GM23338 (cell line): ENCODE data around the gene CABLES1. TPM values are rescaled to one million over a fixed set of nuclear protein-coding genes. Genes with fewer than 3 reads are reported as not detected.

Experiments used
- ATAC-seq: fragments of 200-7000 bp; cut with Tn5 transposase; 3 replicates; pipeline ENCODE4 v1.9.1; 2020
- DNase-seq: peaks from one replicate; pipeline ENCODE4 v3.0.0-alpha.2; 2015; ENCODE audit warnings: low spot score
- H2AFZ ChIP-seq: fragments of 200-600 bp; sonication (generic); 2 replicates; pipeline ENCODE4 v1.8.0; 2016; ENCODE audit warnings: antibody characterized with exemption, mild to moderate bottlenecking, moderate library complexity
- H3F3A ChIP-seq: fragments of 200-600 bp; sonication (generic); replicated peaks from 2 replicates; pipeline ENCODE4 v1.8.0; 2017; ENCODE audit warnings: antibody characterized with exemption, mixed run types, low read depth
- H3K27ac ChIP-seq: fragments of 200-600 bp; sonication (generic); 2 replicates; pipeline ENCODE4 v1.6.1; 2016; ENCODE audit warnings: low read depth
- H3K27me3 ChIP-seq: fragments of 200-600 bp; sonication (generic); 2 replicates; pipeline ENCODE4 v1.8.0; 2016; ENCODE audit warnings: mild to moderate bottlenecking, mixed run types, moderate library complexity; ENCODE audit not compliant: insufficient read depth
- H3K36me3 ChIP-seq: fragments of 200-600 bp; sonication (generic); 2 replicates; pipeline ENCODE4 v1.8.0; 2016; ENCODE audit warnings: mild to moderate bottlenecking; ENCODE audit not compliant: insufficient read depth
- H3K4me1 ChIP-seq: fragments of 200-600 bp; sonication (generic); 2 replicates; pipeline ENCODE4 v1.8.0; 2016; ENCODE audit warnings: mild to moderate bottlenecking, moderate library complexity; ENCODE audit not compliant: insufficient read depth
- H3K4me2 ChIP-seq: fragments of 200-600 bp; sonication (generic); 2 replicates; pipeline ENCODE4 v1.7.1; 2017; ENCODE audit warnings: mixed run types
- H3K4me3 ChIP-seq: fragments of 200-600 bp; sonication (generic); 2 replicates; pipeline ENCODE4 v1.6.1; 2016; ENCODE audit warnings: mixed run types
- H3K79me2 ChIP-seq: fragments of 200-600 bp; sonication (generic); replicated peaks from 2 replicates; pipeline ENCODE4 v1.8.0; 2017; ENCODE audit warnings: mild to moderate bottlenecking; ENCODE audit not compliant: insufficient read depth
- H3K9me2 ChIP-seq: fragments of 200-600 bp; sonication (generic); 2 replicates; pipeline ENCODE4 v1.8.0; 2017; ENCODE audit not compliant: insufficient read depth
- H4K20me1 ChIP-seq: fragments of 200-600 bp; sonication (generic); replicated peaks from 2 replicates; pipeline ENCODE4 v1.8.0; 2017; ENCODE audit warnings: mild to moderate bottlenecking; ENCODE audit not compliant: insufficient read depth
- H3K27ac Mint-ChIP-seq: 2 replicates; pipeline ENCODE4 v1.8.0; 2020; ENCODE audit warnings: inconsistent platforms, mild to moderate bottlenecking, moderate library complexity, mixed read lengths
- H3K27me3 Mint-ChIP-seq: 3 replicates; pipeline ENCODE4 v1.8.0; 2022; ENCODE audit warnings: low read depth, mild to moderate bottlenecking, moderate library complexity, mixed read lengths, inconsistent platforms; ENCODE audit not compliant: insufficient read depth, poor library complexity
- H3K36me3 Mint-ChIP-seq: 3 replicates; pipeline ENCODE4 v1.8.0; 2021; ENCODE audit warnings: low read depth, mild to moderate bottlenecking, inconsistent platforms, moderate library complexity, mixed read lengths
- H3K4me1 Mint-ChIP-seq: 3 replicates; pipeline ENCODE4 v1.8.0; 2020; ENCODE audit warnings: mild to moderate bottlenecking, inconsistent platforms, mixed read lengths
- H3K4me3 Mint-ChIP-seq: 3 replicates; pipeline ENCODE4 v1.8.0; 2021; ENCODE audit warnings: moderate library complexity, mild to moderate bottlenecking, inconsistent platforms, mixed read lengths
- H3K9me3 Mint-ChIP-seq: 3 replicates; pipeline ENCODE4 v1.8.0; 2020; ENCODE audit warnings: moderate library complexity, mild to moderate bottlenecking, inconsistent platforms, mixed read lengths
- EZH2phosphoT487 ChIP-seq: fragments of 200-600 bp; sonication (generic); IDR thresholded peaks from one replicate; pipeline ENCODE4 v1.8.1; 2018; ENCODE audit warnings: antibody characterized with exemption; ENCODE audit not compliant: unreplicated experiment
- NANOG ChIP-seq: IDR thresholded peaks from 2 replicates; pipeline ENCODE4 v1.6.1; 2016; ENCODE audit warnings: antibody characterized with exemption, borderline replicate concordance
- REST ChIP-seq: IDR thresholded peaks from one replicate; pipeline ENCODE4 v1.6.1; 2018; ENCODE audit warnings: antibody characterized with exemption; ENCODE audit not compliant: unreplicated experiment
- STAT1 ChIP-seq: IDR thresholded peaks from one replicate; pipeline ENCODE4 v1.6.1; 2016; ENCODE audit warnings: antibody characterized with exemption; ENCODE audit not compliant: unreplicated experiment
- ZNF331 ChIP-seq: fragments of 250-450 bp; sonication (Bioruptor Pico); IDR thresholded peaks from 2 replicates; pipeline ENCODE4 v1.5.0; 2020; ENCODE audit warnings: low read depth, mild to moderate bottlenecking, moderate library complexity
- ZNF462 ChIP-seq: fragments of 250-450 bp; sonication (Bioruptor Pico); IDR thresholded peaks from 2 replicates; pipeline ENCODE4 v1.5.0; 2020; ENCODE audit warnings: mild to moderate bottlenecking, moderate library complexity
- polyA plus RNA-seq: library from polyadenylated mRNA; unstranded; fragments of >200 nt; fragmentation: Nextera tagmentation; extraction: Ambion mirVana; gene quantifications from 2 replicates; pipeline ENCODE4 v1.2.1, GENCODE V29; 2016
- total RNA-seq: library from RNA; depleted of rRNA; stranded (reverse); fragments of >200 nt; shearing (Covaris generic); gene quantifications from 2 replicates; pipeline ENCODE4 v1.2.3, GENCODE V29; 2014

Gene CABLES1
- total and polyA plus RNA-seq, 2 experiments from 2014 or later = 2.6 to 12.4 TPM

GRCh38 chr18:23226930-23227725 lies 91.8 kb downstream of the CABLES1 start:
- no peak overlapping the region for H3K4me3 ChIP-seq
- H3K79me2 ChIP-seq = no peaks in the 10 kb centered on the region
- peaks cover 12% of the 10 kb centered on the region for H3K4me1 ChIP-seq
- H3F3A ChIP-seq = no peaks in the 10 kb centered on the region
- H3K9me2 ChIP-seq = no peaks in the 10 kb centered on the region
- DNase-seq (no peak), ATAC-seq (no peak)
- Mint-ChIP-seq H3K4me1 (peaks cover 25% of the 10 kb centered on the region), H3K36me3 (peaks cover 37% of the 10 kb centered on the region), H3K27me3 (peaks cover 3% of the 10 kb centered on the region), H3K27ac (no peak overlapping the region), H3K4me3 (no peak overlapping the region), H3K9me3 (no peaks in the 10 kb centered on the region)
- H3K4me2 ChIP-seq = no peak overlapping the region
- no peaks in the 10 kb centered on the region for H3K27me3 ChIP-seq
- no peaks in the 10 kb centered on the region for H4K20me1 ChIP-seq
- no peaks in the 10 kb centered on the region; the same call in 1 of the 2 replicates for H3K36me3 ChIP-seq
- no peak overlapping the region for H3K27ac ChIP-seq
- no peak overlapping the region for H2AFZ ChIP-seq
- TF ChIP-seq STAT1 (no peak), ZNF462 (CRISPR knock-in tag) (no peak), EZH2phosphoT487 (no peak)

GRCh38 chr18:23227726-23228070 lies 92.4 kb downstream of the CABLES1 start:
- DNase-seq (no peak), ATAC-seq (no peak)
- Histone ChIP-seq H3K36me3 (no peaks in the 10 kb centered on the region; the same call in 1 of the 2 replicates), H2AFZ (no peak overlapping the region), H3K4me3 (no peak overlapping the region), H3K4me1 (peaks cover 17% of the 10 kb centered on the region), H4K20me1 (no peaks in the 10 kb centered on the region), H3K27me3 (no peaks in the 10 kb centered on the region), H3K9me2 (no peaks in the 10 kb centered on the region), H3K4me2 (no peak overlapping the region), H3F3A (no peaks in the 10 kb centered on the region), H3K79me2 (no peaks in the 10 kb centered on the region), H3K27ac (no peak overlapping the region; the same call in 1 of the 2 replicates)
- Mint-ChIP-seq H3K36me3 (peaks cover 39% of the 10 kb centered on the region), H3K4me3 (no peak overlapping the region), H3K4me1 (peaks cover 29% of the 10 kb centered on the region), H3K9me3 (no peaks in the 10 kb centered on the region), H3K27ac (no peak overlapping the region), H3K27me3 (peaks cover 3% of the 10 kb centered on the region)
- TF ChIP-seq ZNF331 (CRISPR knock-in tag) = no peak
- no peak for TF ChIP-seq NANOG
- no peak for TF ChIP-seq REST
